ENCODE results near the gene ZNF445.
"Not testable (repeated sequence)": the region's sequence is repeated elsewhere in the genome, so short reads cannot be mapped to it uniquely, and the experiment has no call there.

The ZNF445 gene

DNA sequence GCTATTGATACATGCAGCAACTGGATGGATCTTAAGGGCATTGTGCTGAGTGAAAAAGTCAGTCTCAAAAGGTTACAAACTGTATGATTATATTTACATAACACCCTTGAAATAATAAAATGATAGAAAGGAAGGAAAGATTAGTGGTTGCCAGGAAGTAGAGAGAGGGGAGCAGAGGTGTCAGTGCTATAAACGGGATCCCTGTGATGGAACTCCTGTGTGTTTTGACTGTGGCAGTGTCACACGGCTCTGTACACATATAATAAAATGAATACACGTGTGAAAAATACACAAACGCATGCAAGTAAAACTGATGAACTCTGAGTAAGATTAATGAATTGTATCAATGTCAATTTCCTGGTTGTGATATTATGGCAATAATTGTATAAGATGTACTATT is 78.6 kb downstream of the ZNF445 start:
- DNase-seq (ENCODE audit: low read depth in 3 of 3): no peak

DNA sequence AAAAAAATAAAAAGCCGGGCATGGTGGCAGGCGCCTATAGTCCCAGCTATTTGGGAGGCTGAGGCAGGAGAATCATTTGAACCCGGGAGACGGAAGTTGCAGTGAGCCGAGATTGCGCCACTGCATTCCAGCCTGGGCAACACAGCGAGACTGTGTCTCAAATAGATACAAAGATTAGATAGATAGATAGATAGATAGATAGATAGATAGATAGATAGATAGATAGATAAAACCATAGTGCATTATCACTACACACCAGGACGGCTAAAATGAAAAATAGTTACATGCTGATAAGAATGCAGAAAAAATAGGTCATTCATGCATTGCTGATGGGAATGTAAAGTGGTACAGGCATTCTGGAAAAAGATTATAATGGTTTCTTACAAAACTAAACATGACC is 79.2 kb downstream of the ZNF445 start:
- DNase-seq (ENCODE audit: low read depth in 3 of 3): not testable (repeated sequence)

DNA sequence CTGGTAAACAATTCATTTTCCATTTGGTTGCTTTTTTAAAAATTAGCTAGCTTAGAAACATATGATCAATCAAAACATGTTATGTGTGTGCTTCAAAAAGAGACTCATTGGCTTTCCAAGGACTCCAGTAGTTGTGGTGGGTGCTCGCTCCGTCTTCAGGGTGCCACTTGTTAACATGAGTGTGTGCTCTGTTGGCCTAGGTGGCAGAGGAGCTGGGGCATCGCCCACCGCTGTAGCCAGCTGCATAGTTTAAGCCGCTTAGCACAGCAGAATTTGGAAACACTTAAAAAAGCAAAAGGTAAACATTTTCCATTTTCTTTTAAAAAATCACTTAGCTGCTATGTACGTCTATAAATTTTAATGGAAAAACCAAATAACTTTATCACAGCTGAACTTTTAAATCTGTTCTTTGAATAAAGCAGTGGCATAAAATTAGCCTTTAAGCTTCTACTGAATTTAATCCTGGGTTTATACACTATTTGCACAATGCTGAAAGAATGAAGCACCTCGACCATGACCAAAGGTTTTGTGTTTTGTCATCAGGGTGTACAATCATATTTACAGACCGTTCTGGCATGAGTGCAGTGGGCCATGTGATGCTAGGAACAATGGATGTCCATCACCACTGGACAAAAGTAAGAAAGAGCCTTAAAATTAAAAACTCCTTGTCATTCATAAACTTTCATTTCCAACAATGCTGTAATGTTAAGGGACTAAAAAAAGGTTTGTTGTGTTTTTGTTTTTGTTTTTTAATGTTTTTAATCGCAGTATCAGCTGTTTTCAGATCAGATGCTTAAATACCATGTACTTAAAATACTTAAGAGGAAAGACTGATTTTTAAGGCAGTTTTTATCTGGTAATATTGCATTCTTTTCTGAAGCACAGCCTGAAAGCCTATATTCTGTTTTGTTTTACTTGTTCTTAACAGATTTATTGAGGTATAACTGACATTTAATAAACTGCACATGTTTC is 81.0 kb downstream of the ZNF445 start:
- DNase-seq (ENCODE audit: low read depth in 3 of 3): no peak

DNA sequence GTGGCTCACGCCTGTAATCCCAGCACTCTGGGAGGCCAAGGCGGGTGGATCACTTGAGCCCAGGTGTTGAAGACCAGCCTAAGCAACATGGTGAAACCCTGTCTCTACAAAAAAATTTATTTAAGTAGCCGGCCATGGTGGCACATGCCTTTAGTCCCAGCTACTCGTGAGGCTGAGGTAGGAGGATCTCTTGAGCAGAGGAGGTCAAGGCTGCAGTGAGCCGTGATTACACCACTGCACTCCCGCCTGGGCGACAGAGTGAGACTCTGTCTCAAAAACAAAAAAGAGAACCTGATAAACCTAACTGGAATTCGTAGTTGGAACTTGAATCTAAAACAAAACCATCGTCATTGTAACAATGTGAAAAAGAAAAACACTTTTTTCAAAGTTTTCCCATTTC is 81.8 kb downstream of the ZNF445 start:
- no peak for DNase-seq (ENCODE audit: low read depth in 3 of 3)

DNA sequence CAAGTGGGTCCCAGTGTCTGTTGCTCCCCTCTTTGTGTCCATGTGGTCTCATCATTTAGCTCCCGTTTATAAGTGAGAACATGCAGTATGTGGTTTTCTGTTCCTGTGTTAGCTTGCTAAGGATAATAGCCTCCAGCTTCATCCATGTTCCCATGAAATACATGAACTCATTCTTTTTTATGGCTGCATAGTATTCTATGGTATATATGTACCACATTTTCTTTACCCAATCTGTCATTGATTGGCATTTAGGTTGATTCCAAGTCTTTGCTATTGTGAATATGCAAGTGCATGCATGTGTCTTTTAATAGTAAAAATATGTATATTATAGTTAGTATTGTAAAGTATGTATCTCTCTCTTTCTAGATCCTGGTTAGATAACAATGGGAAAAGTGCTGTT is 85.0 kb downstream of the ZNF445 start:
- no peak for DNase-seq (ENCODE audit: low read depth in 3 of 3)

DNA sequence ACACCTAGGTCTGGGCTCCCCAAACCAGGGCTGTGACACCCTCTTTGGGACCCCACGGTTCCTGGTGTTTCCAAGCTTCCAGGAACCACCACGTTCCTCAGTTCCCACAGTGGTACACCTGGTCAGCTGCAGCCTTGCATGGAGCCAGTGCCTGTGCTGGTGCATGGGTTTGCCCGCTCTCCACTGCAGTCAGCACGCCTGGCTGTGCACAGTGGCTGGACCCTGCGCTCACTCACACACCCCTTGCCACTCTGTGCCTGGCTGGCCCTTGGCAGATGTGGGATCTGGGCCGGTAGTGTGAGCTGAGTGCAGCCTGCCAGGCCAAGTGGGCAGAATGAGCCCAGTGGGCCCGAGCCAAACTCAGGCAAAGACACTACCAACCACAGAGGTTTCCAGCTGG is 90.1 kb downstream of the ZNF445 start:
- no peak for DNase-seq (ENCODE audit: low read depth in 3 of 3)
